ENCODE results near the gene MICU1.
"Not testable (repeated sequence)": the region's sequence is repeated elsewhere in the genome, so short reads cannot be mapped to it uniquely, and the experiment has no call there.

MICU1 gene

GRCh38 chr10:72445851-72446250 is 180.0 kb downstream of the MICU1 start:
- DNase-seq (ENCODE audit: low read depth in 2 of 2) = no peak

GRCh38 chr10:72442969-72443368 is 182.9 kb downstream of the MICU1 start:
- DNase-seq (ENCODE audit: low read depth in 2 of 2) = not testable (repeated sequence)

- no peak for DNase-seq (ENCODE audit: low read depth in 2 of 2)
Measured at GRCh38 chr10:72435570-72435969, 190.3 kb downstream of the MICU1 start.

- DNase-seq (ENCODE audit: low read depth in 2 of 2) = not testable (repeated sequence)
Measured at GRCh38 chr10:72430936-72431335, 194.9 kb downstream of the MICU1 start.

GRCh38 chr10:72429931-72430330 is 195.9 kb downstream of the MICU1 start:
- DNase-seq (ENCODE audit: low read depth in 2 of 2) = no peak

- DNase-seq (ENCODE audit: low read depth in 2 of 2) = no peak
Measured at GRCh38 chr10:72426986-72427385, 198.9 kb downstream of the MICU1 start.

- no peak for DNase-seq (ENCODE audit: low read depth in 2 of 2)
Measured at GRCh38 chr10:72425133-72425532, 200.7 kb downstream of the MICU1 start.

GRCh38 chr10:72424561-72424960 is 201.3 kb downstream of the MICU1 start:
- no peak for DNase-seq (ENCODE audit: low read depth in 2 of 2)

- no peak for DNase-seq (ENCODE audit: low read depth in 2 of 2)
Measured at GRCh38 chr10:72423426-72423825, 202.5 kb downstream of the MICU1 start.

GRCh38 chr10:72421885-72422540 is 203.9 kb downstream of the MICU1 start:
- DNase-seq (ENCODE audit: low read depth in 2 of 2) = no peak

GRCh38 chr10:72419241-72419640 is 206.6 kb downstream of the MICU1 start:
- no peak for DNase-seq (ENCODE audit: low read depth in 2 of 2)

- no peak for DNase-seq (ENCODE audit: low read depth in 2 of 2)
Measured at GRCh38 chr10:72418679-72419078, 207.2 kb downstream of the MICU1 start.

- no peak for DNase-seq (ENCODE audit: low read depth in 2 of 2)
Measured at GRCh38 chr10:72417971-72418370, 207.9 kb downstream of the MICU1 start.

- DNase-seq (ENCODE audit: low read depth in 2 of 2) = no peak
Measured at GRCh38 chr10:72416661-72417060, 209.2 kb downstream of the MICU1 start.

- DNase-seq (ENCODE audit: low read depth in 2 of 2) = no peak
Measured at GRCh38 chr10:72414642-72415041, 211.2 kb downstream of the MICU1 start.

GRCh38 chr10:72409167-72409566 is 216.7 kb downstream of the MICU1 start:
- DNase-seq (ENCODE audit: low read depth in 2 of 2) = no peak

- no peak for DNase-seq (ENCODE audit: low read depth in 2 of 2)
Measured at GRCh38 chr10:72407927-72408600, 217.8 kb downstream of the MICU1 start.

- DNase-seq (ENCODE audit: low read depth in 2 of 2) = no peak
Measured at GRCh38 chr10:72407471-72407870, 218.4 kb downstream of the MICU1 start.

GRCh38 chr10:72395581-72395980 is 230.3 kb downstream of the MICU1 start:
- DNase-seq (ENCODE audit: low read depth in 2 of 2) = not testable (repeated sequence)

GRCh38 chr10:72392571-72392970 is 233.3 kb downstream of the MICU1 start:
- no peak for DNase-seq (ENCODE audit: low read depth in 2 of 2)

- DNase-seq (ENCODE audit: low read depth in 2 of 2) = no peak
Measured at GRCh38 chr10:72390764-72391163, 235.1 kb downstream of the MICU1 start.

GRCh38 chr10:72389716-72390115 is 236.2 kb downstream of the MICU1 start:
- no peak for DNase-seq (ENCODE audit: low read depth in 2 of 2)

- DNase-seq (ENCODE audit: low read depth in 2 of 2) = no peak
Measured at GRCh38 chr10:72389014-72389413, 236.9 kb downstream of the MICU1 start.

- DNase-seq (ENCODE audit: low read depth in 2 of 2) = no peak
Measured at GRCh38 chr10:72388062-72388461, 237.8 kb downstream of the MICU1 start.

Measured in stimulated activated CD4-positive, alpha-beta T cell treated with anti-CD3 and anti-CD28 coated beads, Interleukin-4, amount 100 ng/mL, for 48 hours (primary cell).